NCI-H187 treated with DMSO at 0.1 percent for 48 hours (cell line): Measurements from ENCODE around the gene RASSF3.
"Not testable (repeated sequence)": the region's sequence is repeated elsewhere in the genome, so short reads cannot be mapped to it uniquely, and the experiment has no call there.

ENCODE experiments used
- DNase-seq: peaks from one replicate; lab custom pipeline; 2025; lab: John Stamatoyannopoulos, UW

RASSF3 gene

DNA sequence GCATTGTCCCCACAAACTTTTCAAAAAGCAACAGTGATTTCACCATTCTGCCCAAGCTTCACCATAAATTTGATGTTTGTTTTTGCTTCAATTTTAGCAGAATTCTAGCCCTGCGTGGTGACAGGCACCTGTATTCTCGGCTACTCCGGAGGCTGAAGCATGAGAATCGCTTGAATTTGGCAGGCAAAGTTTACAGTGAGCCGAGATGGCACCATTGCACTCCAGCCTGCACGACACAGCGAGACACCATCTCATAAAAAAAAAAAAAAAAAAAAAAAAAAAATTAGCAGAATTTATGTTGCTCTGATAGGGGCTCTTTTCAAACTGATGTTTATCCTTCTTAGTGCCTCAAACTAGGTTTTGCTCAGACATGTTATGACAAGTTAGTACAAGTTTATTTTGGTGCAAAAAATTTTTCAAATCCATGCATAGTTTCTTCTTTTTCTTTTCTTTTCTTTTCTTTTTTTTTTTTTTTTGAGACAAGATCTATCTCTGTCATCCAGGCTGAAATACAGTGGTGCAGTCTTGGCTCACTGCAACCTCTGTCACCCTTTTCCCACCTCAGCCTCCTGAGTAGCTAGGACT is 24.3 kb downstream of the RASSF3 start:
- DNase-seq: no peak

DNA sequence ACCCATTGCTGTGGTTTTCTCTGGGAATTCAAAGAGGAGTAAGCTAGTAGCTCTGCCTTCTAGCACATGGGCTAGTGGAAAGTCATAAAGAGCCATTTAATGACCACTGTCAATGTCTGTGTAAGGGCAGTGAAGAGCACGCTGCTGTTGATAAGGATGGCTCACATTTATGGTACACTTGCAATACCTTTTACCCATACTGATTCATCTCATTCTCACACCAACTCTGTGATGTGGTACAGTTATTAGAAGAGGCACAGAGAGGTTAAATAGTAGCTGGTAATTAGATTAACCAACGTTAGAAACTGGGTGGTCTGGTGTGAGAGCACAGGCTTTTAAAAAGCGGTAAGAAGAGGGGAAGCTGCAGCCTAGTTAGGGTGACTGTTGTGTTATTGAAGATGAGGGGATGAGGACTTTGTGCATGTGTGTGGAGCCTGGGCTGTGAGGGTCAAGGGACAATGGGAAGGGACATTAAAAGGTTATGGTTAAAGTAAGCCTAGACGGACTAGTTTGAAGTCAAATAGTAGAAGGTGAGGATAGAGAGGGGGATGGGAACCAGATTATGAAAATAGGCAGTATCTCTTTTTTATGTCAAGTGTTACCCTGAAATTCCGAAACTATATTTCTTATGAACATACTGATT is 25.2 kb downstream of the RASSF3 start:
- no peak for DNase-seq

DNA sequence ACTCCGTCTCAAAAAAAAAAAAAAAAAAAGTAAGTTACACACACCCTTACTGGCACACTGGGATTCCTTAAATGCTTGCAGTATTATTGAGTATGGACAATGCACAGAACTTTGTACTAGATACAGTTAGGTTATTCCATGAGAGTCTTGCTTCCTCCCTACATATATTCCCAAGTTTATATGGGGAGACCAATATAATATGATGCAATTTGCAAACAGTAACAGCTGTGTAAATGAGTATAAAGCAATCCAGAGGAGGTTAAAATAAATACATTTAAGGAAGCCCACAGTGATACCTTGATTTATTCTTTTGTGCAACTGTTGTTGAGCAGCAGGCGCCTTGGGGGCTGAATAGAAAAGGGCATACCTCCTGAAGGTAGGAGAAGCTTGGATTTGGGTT is 26.6 kb downstream of the RASSF3 start:
- no peak for DNase-seq

DNA sequence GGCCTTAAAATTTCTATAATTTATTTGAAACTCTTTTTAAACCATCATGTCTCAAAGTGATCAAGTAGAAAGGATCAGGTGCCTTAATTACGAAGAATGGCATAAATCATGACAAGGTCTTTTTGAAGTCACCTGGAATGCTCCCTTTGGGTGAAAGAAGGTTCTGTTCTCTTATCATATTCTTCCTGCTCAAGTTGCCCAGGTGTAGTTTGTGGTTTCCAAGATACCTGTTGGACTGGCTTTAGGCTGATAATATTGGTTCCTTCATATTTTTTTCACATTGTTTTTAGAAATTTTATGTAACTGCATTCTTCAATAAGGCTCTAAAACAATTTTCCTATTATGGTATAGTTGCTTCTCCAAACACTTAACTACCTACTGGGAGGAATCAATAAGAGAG is 29.2 kb downstream of the RASSF3 start:
- DNase-seq: no peak

DNA sequence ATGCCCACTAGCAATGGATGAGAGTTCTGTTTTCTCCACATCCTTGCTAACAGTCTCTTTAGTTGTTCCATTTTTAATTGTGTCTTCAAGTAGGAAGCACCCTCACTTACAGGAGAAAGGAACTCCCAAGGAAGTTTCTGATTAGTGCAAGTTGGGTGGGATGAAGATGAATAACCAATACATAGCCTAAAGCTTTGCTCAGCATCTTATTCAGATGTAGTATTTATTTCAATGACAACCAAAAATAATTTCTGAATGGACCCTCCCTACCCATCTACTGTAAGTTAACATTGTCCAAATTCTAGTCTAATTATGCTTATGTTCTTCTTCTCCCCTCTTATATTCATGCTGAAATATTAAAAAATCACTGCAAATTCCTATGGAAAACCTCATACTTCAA is 36.0 kb downstream of the RASSF3 start:
- DNase-seq: no peak

DNA sequence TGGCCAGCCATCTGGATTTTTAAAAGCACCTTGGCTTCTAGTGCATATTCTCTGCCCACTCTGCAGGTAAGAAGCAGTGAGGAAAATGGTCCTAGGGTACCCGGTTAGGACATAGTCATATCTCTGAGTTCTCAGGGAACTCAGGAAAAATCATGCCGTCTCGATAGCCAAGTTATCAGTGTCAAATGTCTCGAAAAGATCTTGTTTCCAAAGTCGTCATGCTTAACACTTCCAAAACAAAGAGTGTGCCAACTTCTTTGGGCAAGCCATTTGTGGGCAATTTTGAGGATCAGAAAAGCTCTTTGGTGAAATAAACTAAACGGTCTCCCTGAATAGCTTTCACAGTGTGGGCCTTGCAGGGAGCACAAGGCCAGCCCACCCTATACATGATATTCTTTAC is 39.2 kb downstream of the RASSF3 start:
- DNase-seq: no peak

DNA sequence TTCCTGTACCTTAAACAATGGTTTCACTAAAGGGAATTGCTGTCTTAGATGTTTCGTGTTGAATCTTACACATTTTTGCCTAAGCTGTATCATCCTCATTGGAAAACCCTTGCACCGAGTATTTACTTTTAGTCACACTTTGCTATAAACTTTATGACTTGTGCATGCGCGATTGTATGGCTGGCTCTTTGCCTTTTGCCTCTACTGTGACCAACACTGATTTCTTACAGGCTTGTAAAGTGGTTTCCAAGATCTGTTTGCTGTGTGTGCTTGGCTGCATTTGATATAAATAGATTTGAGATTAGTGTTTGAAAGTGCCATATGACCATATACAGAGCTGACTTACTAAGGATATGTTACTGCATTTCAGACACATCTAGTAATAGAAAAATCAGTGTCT is 40.5 kb downstream of the RASSF3 start:
- no peak for DNase-seq

DNA sequence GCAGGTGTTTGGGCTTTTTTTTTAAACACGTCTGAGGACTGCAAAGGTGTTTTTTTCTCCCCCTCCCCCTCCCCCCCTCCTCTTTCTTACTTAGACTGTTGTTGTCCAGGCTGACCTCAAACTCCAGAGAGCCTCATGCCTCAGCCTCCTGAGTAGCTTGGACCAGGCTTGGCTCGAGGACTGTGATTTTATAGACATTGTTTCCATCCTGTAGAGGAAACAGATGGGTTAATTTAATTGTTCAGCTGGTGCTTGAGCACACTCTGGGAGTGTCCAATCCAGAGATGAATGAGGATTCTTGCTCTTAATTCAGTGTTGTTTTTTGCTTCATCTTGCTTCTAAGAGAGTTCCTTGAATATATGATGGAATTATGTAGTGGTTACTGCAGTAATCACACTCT is 42.1 kb downstream of the RASSF3 start:
- no peak for DNase-seq

DNA sequence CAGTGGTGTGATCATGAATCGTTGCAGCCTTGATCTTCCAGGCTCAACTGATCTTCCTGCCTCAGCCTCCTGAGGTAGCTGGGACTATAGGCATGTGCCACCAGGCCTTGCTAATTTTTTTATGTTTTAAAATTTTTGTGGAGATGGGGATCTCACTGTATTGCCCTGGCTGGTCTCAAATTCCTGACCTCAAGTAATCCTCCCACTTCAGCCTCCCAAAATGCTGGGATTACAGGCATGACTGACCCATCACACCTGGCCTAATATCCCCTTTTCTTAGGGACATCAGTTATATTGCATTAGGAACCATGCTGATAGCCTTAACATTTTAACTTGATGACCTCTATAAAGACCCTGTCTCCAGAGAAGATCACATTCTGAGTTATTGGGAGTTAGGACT is 42.8 kb downstream of the RASSF3 start:
- no peak for DNase-seq

DNA sequence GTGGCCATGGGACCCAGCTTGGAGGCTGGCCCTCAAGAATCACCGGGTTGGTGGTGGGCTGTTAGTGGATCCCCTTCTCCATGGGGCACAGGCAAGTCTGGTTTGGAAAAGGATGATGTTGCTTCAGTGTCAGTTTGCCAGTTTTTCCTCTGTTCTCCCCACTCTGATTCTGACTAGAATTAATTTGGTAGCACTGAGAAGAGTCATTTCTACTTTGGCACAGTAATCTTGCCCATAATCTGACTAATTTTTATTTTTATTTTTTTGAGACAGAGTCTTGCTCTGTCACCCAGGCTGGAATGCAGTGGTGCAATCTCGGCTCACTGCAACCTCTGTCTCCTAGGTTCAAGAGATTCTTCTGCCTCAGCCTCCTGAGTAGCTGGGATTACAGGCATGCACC is 43.6 kb downstream of the RASSF3 start:
- DNase-seq: not testable (repeated sequence)

DNA sequence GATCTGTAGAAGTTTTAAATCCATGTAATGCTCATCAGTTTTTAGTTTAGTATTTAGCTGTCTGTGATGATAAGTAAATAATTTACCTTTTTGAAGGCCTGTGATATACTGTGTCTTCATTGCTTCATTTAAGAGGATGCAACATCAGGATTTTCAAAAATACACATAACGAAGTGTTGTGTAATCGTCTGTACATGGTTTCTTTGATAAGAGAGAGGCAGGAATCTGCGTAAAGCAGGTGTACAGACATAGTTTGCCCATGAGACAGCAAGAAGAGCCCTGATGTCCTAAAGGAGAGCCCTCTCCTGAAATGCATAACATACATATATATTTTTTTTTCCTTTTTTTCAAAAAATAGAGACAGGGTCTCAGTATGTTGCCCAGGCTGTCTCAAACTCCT is 44.8 kb downstream of the RASSF3 start:
- DNase-seq: no peak

DNA sequence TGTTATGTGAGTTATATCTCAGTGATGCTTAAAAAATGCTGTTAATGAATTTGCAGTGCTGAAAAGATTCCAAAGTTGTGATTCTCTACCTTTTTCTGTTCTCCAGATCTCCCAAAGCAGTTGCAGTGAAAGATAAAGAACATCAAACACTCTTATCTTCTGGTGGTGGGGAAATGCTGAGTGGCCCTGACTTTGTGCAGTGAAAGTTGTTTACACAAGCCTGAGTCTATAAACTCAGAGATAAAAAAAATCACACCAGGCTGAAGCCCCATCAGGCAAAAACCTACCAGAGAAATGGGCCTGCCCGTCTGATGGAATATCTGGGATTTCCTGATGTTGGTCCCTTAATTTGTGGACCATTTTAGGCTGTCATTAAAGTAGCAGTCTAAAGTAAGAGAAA is 46.1 kb downstream of the RASSF3 start:
- no peak for DNase-seq

DNA sequence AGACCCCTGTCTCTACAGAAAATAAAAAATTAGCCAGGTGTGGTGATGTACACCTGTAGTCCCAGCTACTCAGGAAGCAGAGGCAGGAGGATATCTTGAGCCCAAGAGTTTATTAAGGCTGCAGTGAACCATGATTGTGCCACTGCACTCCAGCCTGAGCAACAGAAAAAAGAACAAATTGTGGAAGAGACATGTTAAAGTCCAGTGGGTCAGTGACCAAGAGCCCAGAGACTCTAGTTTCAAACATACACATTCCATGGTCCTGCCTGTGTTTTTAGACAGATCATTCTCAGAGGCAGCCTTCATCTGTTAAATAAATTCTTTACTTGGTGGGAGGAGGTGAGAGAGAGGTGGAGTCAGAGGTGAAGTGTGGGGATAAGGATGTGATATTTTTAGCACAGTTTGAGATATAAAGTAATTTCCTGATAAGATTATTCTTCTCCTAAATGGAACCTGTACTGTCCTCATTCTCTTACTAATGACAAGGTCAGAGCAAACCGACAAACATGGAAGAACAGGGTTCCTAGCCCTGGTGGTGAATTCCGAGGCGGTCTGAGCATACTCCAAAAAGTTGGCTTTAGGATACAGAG is 48.7 kb downstream of the RASSF3 start:
- DNase-seq: no peak

DNA sequence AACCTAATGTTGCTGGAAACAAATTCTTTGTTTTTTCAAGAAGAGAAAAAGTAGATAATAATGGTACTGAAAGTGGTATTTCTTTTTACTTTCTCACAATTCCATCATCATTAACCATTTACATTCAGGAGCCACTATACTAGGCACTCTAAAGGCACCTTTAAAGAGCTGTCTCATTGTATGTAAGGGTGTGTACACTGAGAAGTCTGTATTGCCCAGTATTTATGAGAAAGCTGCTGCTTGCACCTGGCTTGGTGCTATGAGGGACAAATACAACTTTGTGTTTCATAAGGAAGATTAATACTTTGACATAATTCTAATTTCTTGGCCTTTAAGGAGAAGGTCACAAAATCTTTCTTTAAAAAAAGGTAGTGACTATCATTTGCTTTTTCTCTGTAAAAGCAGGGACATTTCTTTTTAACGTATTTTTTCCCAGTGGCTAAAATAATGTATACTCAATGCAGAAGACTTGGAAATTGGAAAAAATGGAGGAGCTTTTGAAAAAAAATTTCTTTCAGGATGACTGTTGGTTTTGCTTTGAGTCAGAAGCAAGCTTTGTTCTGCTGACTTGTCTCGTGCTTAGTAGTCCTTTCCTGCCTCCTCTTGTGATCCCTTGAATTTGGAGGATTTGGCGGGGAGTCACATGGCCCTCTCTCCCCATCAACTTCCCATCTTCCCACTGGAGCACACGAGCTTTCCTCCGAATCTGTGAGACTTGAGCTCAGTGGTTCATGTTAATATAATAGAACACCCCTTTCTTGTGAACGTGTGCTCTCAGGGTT is 50.1 kb downstream of the RASSF3 start:
- no peak for DNase-seq

DNA sequence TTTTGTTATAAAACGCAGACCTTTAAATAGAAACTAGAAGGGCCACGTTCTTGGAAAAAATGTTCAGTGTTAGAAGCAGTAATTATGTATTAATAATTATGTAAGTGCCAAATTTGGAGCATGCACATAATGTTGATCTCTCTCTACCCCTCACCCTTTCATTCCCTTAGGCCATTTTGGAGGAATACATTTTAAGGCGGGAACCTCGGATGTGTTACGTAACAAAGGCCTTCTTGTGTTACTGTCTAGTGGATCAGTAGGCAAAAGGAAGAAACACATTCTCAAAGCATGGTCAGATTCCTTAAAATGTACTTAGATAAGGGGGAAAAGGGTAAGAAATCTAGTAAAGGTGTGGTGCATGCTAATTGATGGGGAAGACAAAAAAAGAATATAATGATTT is 52.7 kb downstream of the RASSF3 start:
- DNase-seq: no peak

DNA sequence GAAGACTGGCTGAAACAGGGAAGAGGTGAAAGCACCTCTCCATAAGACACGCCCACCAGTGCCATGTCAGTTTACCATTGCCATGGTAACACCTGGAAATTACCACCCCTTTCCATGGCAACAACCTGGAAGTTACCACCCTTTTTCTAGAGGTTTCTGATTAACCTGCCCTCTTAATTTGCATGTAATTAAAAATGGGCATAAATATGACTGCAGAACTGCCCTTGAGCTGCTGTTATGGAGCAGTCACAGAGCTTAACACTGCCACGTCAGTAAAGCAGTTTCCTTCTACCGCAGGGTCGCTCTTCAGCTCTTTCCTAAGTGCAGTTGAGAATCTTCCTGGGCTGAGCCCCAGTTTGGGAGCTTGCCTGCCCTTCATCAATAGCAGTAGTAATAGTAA is 55.2 kb downstream of the RASSF3 start:
- no peak for DNase-seq

DNA sequence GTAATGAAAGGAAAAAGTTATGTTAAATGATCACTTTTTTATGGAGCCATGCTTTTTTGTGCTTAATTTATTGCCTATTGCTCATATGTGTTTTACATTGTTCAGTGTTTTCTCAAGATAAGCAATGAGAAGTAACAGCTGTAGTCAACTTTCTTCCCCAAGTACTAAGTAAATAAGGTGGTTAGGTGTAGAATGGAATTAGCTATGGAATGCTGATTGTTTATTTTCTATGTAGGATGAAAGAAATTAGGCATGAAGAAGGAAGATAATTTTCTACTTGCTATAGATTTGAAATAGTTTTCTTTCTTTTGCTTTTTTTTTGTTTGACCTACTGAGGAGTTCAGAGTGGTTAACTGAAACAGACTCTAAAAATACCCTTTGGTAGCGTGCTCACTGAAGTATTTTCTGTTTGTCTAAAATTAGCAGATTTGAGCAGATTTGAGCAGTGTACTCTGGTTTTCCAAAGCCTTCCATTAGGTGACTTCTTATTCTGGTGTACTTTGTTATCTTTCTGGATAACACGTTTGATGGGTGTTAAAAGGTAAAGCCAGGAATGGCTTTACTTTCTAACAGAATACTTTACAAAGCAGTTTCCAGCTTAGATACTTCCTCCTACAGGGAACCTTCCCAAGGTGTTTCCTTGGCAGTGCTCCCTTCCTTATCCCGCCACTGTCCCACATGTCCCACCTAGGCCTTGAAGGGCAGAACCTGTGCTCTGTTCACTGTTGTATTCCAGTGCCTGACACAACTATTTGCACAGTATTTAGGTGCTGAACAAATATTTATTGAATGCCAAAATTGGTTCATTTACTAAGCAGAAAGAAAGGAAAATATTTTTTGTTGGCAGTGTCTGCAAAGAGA is 56.0 kb downstream of the RASSF3 start:
- DNase-seq: no peak

DNA sequence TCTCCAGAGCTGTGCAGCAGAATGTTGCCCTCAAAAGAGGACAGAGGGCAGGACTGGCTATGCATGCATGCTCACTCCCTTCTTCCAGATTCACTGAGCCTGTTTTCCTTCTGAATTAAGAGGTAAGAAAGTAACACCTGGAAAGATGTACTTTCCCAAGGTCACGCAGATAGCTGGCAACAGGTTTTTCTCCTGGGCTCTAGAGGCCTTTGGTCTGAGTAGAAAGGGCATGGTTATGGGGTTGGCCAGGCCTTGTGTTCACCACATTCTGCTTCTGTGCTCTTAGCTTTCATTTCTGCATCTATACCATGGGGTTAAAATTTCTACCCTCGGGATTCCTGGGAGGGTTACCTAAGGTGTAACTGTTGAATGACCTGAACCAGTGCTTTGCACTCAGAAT is 57.5 kb downstream of the RASSF3 start:
- no peak for DNase-seq

DNA sequence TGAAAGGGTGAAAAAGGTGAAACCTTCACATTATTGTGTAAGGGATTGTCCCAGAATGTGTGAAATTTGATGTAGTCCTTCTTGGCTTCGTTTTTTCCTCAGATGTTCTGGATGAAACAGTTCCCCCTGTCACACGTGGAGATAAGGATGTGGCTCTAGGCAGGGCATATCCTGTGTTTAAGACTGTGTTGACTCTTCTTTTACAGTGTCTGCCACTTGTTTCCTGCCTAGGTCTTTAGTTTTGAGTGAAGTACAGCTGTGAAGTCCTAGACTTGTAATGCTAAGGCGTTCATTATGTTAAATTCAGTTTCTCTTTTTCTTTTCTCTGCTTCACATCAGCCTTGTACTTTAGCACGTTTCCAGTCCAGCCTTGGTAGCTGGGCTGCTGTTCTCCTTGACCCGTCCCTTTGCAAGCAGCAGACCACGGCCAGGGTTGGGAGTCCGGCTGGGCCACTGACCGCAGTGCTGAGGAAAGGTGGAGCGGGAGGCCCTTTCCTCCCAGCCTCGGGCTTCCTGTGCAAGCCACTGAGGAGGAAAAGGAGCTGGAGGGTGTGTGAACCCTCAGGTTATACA is 59.1 kb downstream of the RASSF3 start:
- DNase-seq: no peak

DNA sequence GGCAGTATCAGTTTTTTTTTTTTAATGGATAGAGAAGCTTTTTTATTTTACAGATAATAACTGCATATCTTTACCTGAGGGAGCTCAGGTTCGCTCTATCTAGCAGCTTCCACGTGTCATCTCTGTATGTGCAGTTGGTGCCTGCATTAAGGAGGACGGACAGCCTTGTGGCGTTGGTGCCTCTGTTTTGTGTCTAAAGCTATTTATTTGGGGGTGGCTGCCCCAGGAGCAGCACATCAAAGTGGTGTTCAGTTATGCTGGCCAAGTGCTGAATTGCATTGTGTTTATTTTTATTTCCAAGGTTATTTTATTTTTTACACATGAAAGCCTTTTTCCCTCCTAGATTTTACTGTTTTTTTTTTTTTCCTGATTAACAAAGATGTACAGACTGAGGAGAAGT is 59.7 kb downstream of the RASSF3 start:
- DNase-seq: no peak

DNA sequence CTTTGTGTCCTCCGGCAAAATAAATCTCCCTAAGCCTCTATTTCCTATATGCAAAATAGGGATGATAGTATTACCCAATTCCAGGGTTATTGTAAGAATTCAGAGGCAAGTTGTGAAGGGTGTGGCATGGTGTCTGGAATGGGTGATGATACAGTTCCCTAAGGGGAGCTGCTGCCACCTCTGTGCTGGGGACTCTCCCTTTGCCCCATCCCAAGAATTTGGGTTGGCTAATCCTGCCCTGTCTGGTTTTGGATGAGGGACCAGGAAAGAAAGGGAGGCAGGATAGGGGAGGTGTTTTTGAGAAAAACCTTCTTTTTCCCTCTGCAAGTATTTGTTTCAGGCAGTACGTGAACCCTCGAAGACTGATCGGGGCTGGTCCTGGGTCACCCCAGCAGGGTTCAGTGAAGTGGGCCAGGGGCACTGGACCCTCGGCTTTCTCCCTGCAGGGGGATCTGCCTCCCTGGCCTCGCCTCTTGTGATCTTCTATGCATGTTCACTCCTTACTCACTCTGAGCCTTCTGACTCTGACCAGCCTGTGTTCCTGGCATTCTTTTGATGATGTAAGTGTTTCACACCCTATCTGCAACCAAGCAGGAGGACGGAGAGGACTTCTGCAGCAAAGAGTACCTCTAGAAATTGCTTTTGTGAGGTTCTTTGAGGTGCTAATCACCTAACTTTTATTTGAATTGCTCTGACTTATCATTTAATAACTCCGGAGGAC is 60.8 kb downstream of the RASSF3 start:
- no peak for DNase-seq
